HG02973 (cell line): ENCODE measurements around the gene ETHE1.

Experiments used
- ATAC-seq: cut with Tn5 transposase; IDR thresholded peaks from one replicate; pipeline ENCODE4 v1.9.1; 2021; ENCODE audit warnings: moderate library complexity; ENCODE audit not compliant: unreplicated experiment

The ETHE1 gene

GRCh38 chr19:43468354-43469159, 58.4 kb downstream of the ETHE1 start:
- ATAC-seq: no peak

GRCh38 chr19:43467730-43468129, 59.3 kb downstream of the ETHE1 start:
- ATAC-seq: no peak

GRCh38 chr19:43467276-43467675, 59.7 kb downstream of the ETHE1 start:
- no peak for ATAC-seq

- ATAC-seq: no peak
Measured at GRCh38 chr19:43466793-43467192, 60.2 kb downstream of the ETHE1 start.

GRCh38 chr19:43465468-43466120, 61.4 kb downstream of the ETHE1 start, which contains the start of gene LYPD3:
Gene LYPD3, minus strand, starts transcription at chr19:43465608. Its CDS starts 37 bp downstream, at chr19:43465571.
- ATAC-seq: no peak

GRCh38 chr19:43464134-43464775, 62.7 kb downstream of the ETHE1 start:
- ATAC-seq: peak; percentile 34

GRCh38 chr19:43463381-43464133, 63.4 kb downstream of the ETHE1 start:
- peak; percentile 74 for ATAC-seq

GRCh38 chr19:43462785-43463380, 64.1 kb downstream of the ETHE1 start:
- no peak for ATAC-seq

- no peak for ATAC-seq
Measured at GRCh38 chr19:43462383-43462782, 64.6 kb downstream of the ETHE1 start.

- no peak for ATAC-seq
Measured at GRCh38 chr19:43461303-43461702, 65.7 kb downstream of the ETHE1 start.

GRCh38 chr19:43460362-43461016, 66.5 kb downstream of the ETHE1 start:
- ATAC-seq: no peak

GRCh38 chr19:43457809-43458208, 69.2 kb downstream of the ETHE1 start:
- no peak for ATAC-seq
